GM12878 (cell line): ENCODE results near the gene HSPA12B. TPM values are rescaled to one million over a fixed set of nuclear protein-coding genes. Genes with fewer than 3 reads are reported as not detected.

Experiments
- ATAC-seq: fragments of 200-7000 bp; cut with Tn5 transposase; 3 replicates; pipeline ENCODE4 v1.9.1; 2020; ENCODE audit warnings: mild to moderate bottlenecking, moderate library complexity
- BruUV-seq: library from RNA; stranded (reverse); fragments of 400-500 nt; replicated peaks from 2 replicates; lab custom pipeline; 2021; lab: Mats Ljungman, UMichigan
- CTCF ChIA-PET: fragments of 300-600 bp; sonication (Branson Sonifier 250); formaldehyde crosslinking; extraction: SDS; loops from one replicate; lab custom pipeline; 2021; ENCODE audit warnings: inconsistent platforms; lab: Yijun Ruan, JAX
- POLR2A ChIA-PET: fragments of 350-600 bp; formaldehyde crosslinking; extraction: SDS; loops from one replicate; lab custom pipeline; 2021; ENCODE audit warnings: inconsistent platforms; lab: Charles Lee
- RAD21 ChIA-PET: fragments of 300-600 bp; sonication (Branson Sonifier 250); formaldehyde crosslinking; loops from one replicate; lab custom pipeline; 2023; ENCODE audit warnings: antibody characterized with exemption; ENCODE audit not compliant: unreplicated experiment; lab: Charles Lee
- SMC1A ChIA-PET: fragments of 300-600 bp; sonication (Branson Sonifier 250); formaldehyde crosslinking; loops from one replicate; lab custom pipeline; 2023; ENCODE audit not compliant: unreplicated experiment, uncharacterized antibody; lab: Charles Lee
- DNase-seq: peaks from one replicate; pipeline ENCODE4 v3.0.0-alpha.2; 2011; ENCODE audit warnings: low read depth, low spot score
- FAIRE-seq: peaks from 3 replicates; lab custom pipeline; 2011; peaks lifted over from hg19 to GRCh38; lab: Jason Lieb, UNC
- H2AFZ ChIP-seq: 2 replicates; pipeline ENCODE4 v1.6.0; 2011; ENCODE audit warnings: low read depth, low read length, control low read depth; ENCODE audit not compliant: control insufficient read depth
- H3K27ac ChIP-seq: 2 replicates; pipeline ENCODE4 v1.5.1; 2011; ENCODE audit warnings: control low read depth; ENCODE audit not compliant: control insufficient read depth, insufficient read depth
- H3K27me3 ChIP-seq, 2 experiments: replicated peaks in 1 of 2; 2 replicates each; pipeline versions ENCODE4 v1.6.0 to v1.6.1; 2011; ENCODE audit warnings: low read length in 1 of 2; ENCODE audit not compliant: control insufficient read depth in 2 of 2, insufficient read depth in 2 of 2
- H3K36me3 ChIP-seq, 2 experiments: 2 replicates each; pipeline ENCODE4 v1.5.1; 2011; ENCODE audit warnings: low read length in 1 of 2; ENCODE audit not compliant: control insufficient read depth in 2 of 2, insufficient read depth in 2 of 2
- H3K4me1 ChIP-seq: 2 replicates; pipeline ENCODE4 v1.6.1; 2011; ENCODE audit warnings: mild to moderate bottlenecking, low read length, moderate library complexity, mixed read lengths; ENCODE audit not compliant: control insufficient read depth, insufficient read depth
- H3K4me2 ChIP-seq: 2 replicates; pipeline ENCODE4 v1.6.0; 2011; ENCODE audit warnings: control low read depth; ENCODE audit not compliant: control insufficient read depth, insufficient read depth
- H3K4me3 ChIP-seq: fragments of 200-600 bp; sonication (generic); 2 replicates; pipeline ENCODE4 v1.5.1; 2016
- H3K79me2 ChIP-seq: 2 replicates; pipeline ENCODE4 v1.6.0; 2011; ENCODE audit warnings: low read length; ENCODE audit not compliant: control insufficient read depth, insufficient read depth
- H3K9ac ChIP-seq: 2 replicates; pipeline ENCODE4 v1.8.0; 2011; ENCODE audit warnings: low read length, control low read depth, mixed read lengths; ENCODE audit not compliant: control insufficient read depth, insufficient read depth
- H3K9me3 ChIP-seq: replicated peaks from 3 replicates; pipeline ENCODE4 v1.5.1; 2011; ENCODE audit warnings: mild to moderate bottlenecking, low read length; ENCODE audit not compliant: control insufficient read depth, insufficient read depth
- H4K20me1 ChIP-seq: 2 replicates; pipeline ENCODE4 v1.6.0; 2011; ENCODE audit not compliant: control insufficient read depth, insufficient read depth
- ATF7 ChIP-seq: fragments of 450-650 bp; IDR thresholded peaks from 2 replicates; pipeline ENCODE4 v1.6.1; 2016; ENCODE audit warnings: low read depth, mild to moderate bottlenecking
- CBX3 ChIP-seq: fragments of 200-600 bp; sonication (generic); IDR thresholded peaks from 2 replicates; pipeline ENCODE4 v1.6.1; 2016; ENCODE audit warnings: low read depth, borderline replicate concordance
- CUX1 ChIP-seq: IDR thresholded peaks from 2 replicates; pipeline ENCODE4 v1.6.1; 2012; ENCODE audit warnings: improper control_type of control experiment, low read depth, low read length; ENCODE audit not compliant: insufficient replicate concordance
- KLF5 ChIP-seq: fragments of 450-650 bp; IDR thresholded peaks from 2 replicates; pipeline ENCODE4 v1.6.1; 2014; ENCODE audit warnings: mild to moderate bottlenecking; ENCODE audit not compliant: partially characterized antibody
- MTA2 ChIP-seq: fragments of 450-650 bp; IDR thresholded peaks from 2 replicates; pipeline ENCODE4 v1.6.1; 2016; ENCODE audit warnings: low read depth, mild to moderate bottlenecking, moderate library complexity
- PKNOX1 ChIP-seq: fragments of 450-650 bp; IDR thresholded peaks from 2 replicates; pipeline ENCODE4 v1.6.1; 2016; ENCODE audit warnings: mild to moderate bottlenecking
- RB1 ChIP-seq: fragments of 450-650 bp; formaldehyde crosslinking; IDR thresholded peaks from 2 replicates; pipeline ENCODE4 v1.6.1; 2017; ENCODE audit warnings: mild to moderate bottlenecking, borderline replicate concordance
- SUZ12 ChIP-seq: fragments of 200-600 bp; sonication (generic); IDR thresholded peaks from one replicate; pipeline ENCODE4 v1.6.1; 2018; ENCODE audit warnings: antibody characterized with exemption, mild to moderate bottlenecking; ENCODE audit not compliant: unreplicated experiment
- TCF3 ChIP-seq: IDR thresholded peaks from 2 replicates; pipeline ENCODE4 v1.6.1; 2012; ENCODE audit warnings: low read depth, mild to moderate bottlenecking, low read length, borderline replicate concordance; ENCODE audit not compliant: insufficient read depth
- ZBED1 ChIP-seq: IDR thresholded peaks from 2 replicates; pipeline ENCODE4 v1.6.1; 2016; ENCODE audit warnings: borderline replicate concordance
- WGBS: methylation state at CpG from one replicate; pipeline ENCODE4 v1.1.6; 2016; ENCODE audit warnings: low lambda C conversion rate; ENCODE audit not compliant: insufficient replicate concordance, insufficient coverage; ENCODE audit errors: missing lambda C conversion rate; 5-methylcytosine and 5-hydroxymethylcytosine counted together
- in situ Hi-C: fragments of 300-500 bp; cut with MboI; formaldehyde crosslinking; loops from 9 replicates; pipeline ENCODE4 v1.14.3; 2018; ENCODE audit warnings: mixed read lengths
- intact Hi-C: fragments of 100-400 bp; cut with micrococcal nuclease; formaldehyde crosslinking; loops from one replicate; pipeline ENCODE4 v1.14.2; 2022; ENCODE audit not compliant: unreplicated experiment
- polyA plus RNA-seq, 11 experiments: library from polyadenylated mRNA; depleted of rRNA in 4 of 11; unstranded in 6 of 11; stranded (reverse) in 5 of 11; fragments of >200 nt; fragmentation: Nextera tagmentation in 4 of 11; fragmentation: Illumina TruSeq in 1 of 11; extraction: Ambion mirVana in 4 of 11; extraction: Trizol in 1 of 11; gene quantifications; 1 replicate in 1 of 11; 2 replicates in 10 of 11; pipeline versions ENCODE4 v1.2.1 to v1.2.3, GENCODE V29; 2011 to 2016; ENCODE audit warnings: inconsistent platforms in 2 of 11, missing spikeins in 2 of 11, low read depth in 1 of 11
- total RNA-seq, 4 experiments: library from RNA; depleted of rRNA in 3 of 4; stranded (reverse); fragments of >200 nt in 3 of 4; fragmentation: Illumina TruSeq in 1 of 4; extraction: Trizol in 1 of 4; gene quantifications; 2 replicates each; pipeline versions ENCODE4 v1.2.1 to v1.2.3, GENCODE V29; 2013 to 2021

The HSPA12B gene
- total and polyA plus RNA-seq, 10 of the 15 experiments (the other 5 are each of a cell fraction or from before 2014, with no cell fraction given): 0.08 TPM; not detected in 9

- in situ Hi-C loops (no loop called here), intact Hi-C loops (no loop called here)
- H3K9me3 ChIP-seq: peaks cover 1% of the 10 kb centered on the region; the same call in 1 of the 3 replicates
- H3K9ac ChIP-seq: no peak overlapping the region
- H3K4me2 ChIP-seq: no peak overlapping the region
- ATAC-seq (no peak), FAIRE-seq (no peak), DNase-seq (no peak)
- H3K27me3 ChIP-seq: no peaks in the 10 kb centered on the region; a peak in 1 of 4 replicates
- no peak overlapping the region for H2AFZ ChIP-seq
- 41% methylated on average over 17 of the region's 18 CpGs for WGBS
- ChIA-PET SMC1A (no interaction called here), CTCF (interaction anchor here (1.7 to 3.2 kb wide), 2 partner anchors 10 to 13 kb away, joined by 5 to 12 read pairs; no protein-coding TSS in a partner anchor), POLR2A (no interaction called here), RAD21 (interaction anchor here (0.7 to 1.6 kb wide), 2 partner anchors 13 to 21 kb away, joined by 3 read pairs; no protein-coding TSS in a partner anchor)
- no peaks in the 10 kb centered on the region for H3K79me2 ChIP-seq
- no peak overlapping the region for H3K27ac ChIP-seq
- H3K36me3 ChIP-seq: no peaks in the 10 kb centered on the region
- TF ChIP-seq TCF3: no peak
- no peak overlapping the region for H3K4me3 ChIP-seq
- no peaks in the 10 kb centered on the region for H3K4me1 ChIP-seq
- no TSS peak for BruUV-seq
- H4K20me1 ChIP-seq: no peaks in the 10 kb centered on the region
Observed at GRCh38 chr20:3697588-3698305, 34.7 kb upstream of the HSPA12B start.

GRCh38 chr20:3698591-3699001 lies 33.9 kb upstream of the HSPA12B start:
- ATAC-seq: no peak
- in situ Hi-C loops: no loop called here
- intact Hi-C loops: no loop called here
- no peaks in the 10 kb centered on the region for H3K36me3 ChIP-seq
- no peak overlapping the region for H3K4me3 ChIP-seq
- FAIRE-seq: no peak
- no peak for DNase-seq
- no peak overlapping the region for H3K4me2 ChIP-seq
- H3K4me1 ChIP-seq: no peaks in the 10 kb centered on the region
- CTCF ChIA-PET: interaction anchor here (1.0 to 3.2 kb wide), 3 partner anchors 9 to 24 kb away, joined by 3 to 12 read pairs (median 5); no protein-coding TSS in a partner anchor
- H2AFZ ChIP-seq: no peak overlapping the region
- BruUV-seq: no TSS peak
- RAD21 ChIA-PET: no interaction called here
- H4K20me1 ChIP-seq: no peaks in the 10 kb centered on the region
- SMC1A ChIA-PET: no interaction called here
- H3K79me2 ChIP-seq: no peaks in the 10 kb centered on the region
- H3K9me3 ChIP-seq: peaks cover 1% of the 10 kb centered on the region; the same call in 1 of the 3 replicates
- H3K9ac ChIP-seq: no peak overlapping the region
- WGBS: 63% methylated on average over 6 of the region's 6 CpGs
- H3K27me3 ChIP-seq: no peaks in the 10 kb centered on the region; a peak in 1 of 4 replicates
- POLR2A ChIA-PET: interaction anchor here (0.6 kb wide), 1 partner anchor 129 kb away, joined by 4 read pairs; no protein-coding TSS in a partner anchor
- no peak overlapping the region for H3K27ac ChIP-seq
- TF ChIP-seq CBX3: no peak
- no peak for TF ChIP-seq KLF5
- no peak for TF ChIP-seq ATF7
- TF ChIP-seq PKNOX1: no peak
- no peak for TF ChIP-seq ZBED1
- TF ChIP-seq MTA2: no peak
- no peak for TF ChIP-seq CUX1
- no peak for TF ChIP-seq SUZ12
- no peak for TF ChIP-seq RB1
